ENCODE data around the gene APOBEC4.
"Not testable (repeated sequence)": the region's sequence is repeated elsewhere in the genome, so short reads cannot be mapped to it uniquely, and the experiment has no call there.

APOBEC4 gene

DNA sequence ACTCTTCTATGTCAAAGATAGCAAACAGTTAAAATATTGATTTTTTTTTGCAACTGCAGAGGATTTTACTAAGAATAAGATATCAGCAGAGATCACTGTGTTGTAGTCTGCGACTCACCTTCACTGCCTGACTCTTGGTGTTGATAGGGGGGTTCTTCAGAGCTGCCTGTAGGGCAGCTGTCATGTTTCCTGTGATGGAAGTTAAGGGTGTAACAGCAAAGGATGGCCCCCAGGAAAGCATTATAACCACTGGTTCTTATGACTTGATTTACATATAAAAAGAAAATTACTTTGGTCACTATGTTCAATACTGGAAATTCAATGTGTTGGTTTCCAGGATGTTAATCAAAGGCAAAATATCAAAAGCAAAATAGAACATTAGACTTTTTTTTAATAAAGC, 20.2 kb downstream of the APOBEC4 start:
- DNase-seq: no peak

DNA sequence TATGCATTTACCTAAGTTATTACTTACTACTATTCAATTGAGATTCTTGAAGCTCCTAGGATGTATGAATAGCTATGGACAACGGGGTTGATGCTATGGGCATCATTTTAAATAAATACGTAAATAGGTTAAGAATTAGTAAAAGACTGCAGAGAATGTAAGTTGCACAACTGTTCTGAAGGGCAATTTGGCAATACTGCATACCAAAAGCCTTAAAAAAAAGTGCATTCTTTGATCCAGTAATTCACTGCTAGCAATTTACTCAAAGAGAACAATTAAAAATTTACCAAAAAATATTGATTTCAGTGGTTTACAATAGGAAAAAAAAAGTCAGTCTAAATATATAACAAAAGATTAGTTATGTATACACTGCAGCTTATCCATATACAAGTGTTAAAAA, 21.0 kb downstream of the APOBEC4 start:
- DNase-seq: no peak

DNA sequence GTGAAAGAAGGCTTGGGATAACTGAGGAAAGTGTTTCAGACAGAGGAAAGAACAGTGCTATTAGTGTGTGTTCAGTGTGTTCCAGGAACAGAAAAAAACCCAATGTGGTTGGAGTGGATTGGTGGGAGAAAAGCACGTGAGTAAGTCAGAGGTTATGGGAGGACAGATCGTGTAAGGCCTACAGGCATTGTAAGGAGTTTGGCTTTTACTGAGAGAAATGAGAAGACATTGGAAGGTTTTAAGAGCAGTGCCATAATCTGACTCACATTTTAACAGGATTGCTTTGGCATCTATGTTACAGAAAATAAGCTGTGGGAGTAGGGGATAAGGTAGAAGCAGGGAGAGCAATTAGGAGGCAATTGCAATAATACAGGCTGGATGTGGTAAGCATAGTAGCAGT, 22.4 kb downstream of the APOBEC4 start:
- DNase-seq: no peak

DNA sequence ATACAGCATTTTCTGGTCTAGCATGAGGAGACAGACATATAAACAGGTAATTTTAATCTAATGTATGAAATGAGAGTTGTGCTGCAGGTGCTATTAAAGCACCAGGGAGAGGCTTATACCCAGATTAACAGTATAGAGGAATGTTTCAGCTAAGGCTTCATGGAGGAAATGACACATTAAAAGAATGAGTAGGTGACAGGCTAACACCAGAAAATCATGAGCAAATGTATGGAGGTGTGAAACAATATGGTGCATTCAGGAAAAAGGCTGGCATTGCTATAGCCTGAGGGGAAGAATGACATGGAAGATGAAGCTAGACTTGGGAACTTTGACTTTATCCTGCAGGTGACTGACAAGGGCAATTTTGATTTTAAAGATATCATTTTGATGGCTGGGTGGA, 24.6 kb downstream of the APOBEC4 start:
- DNase-seq: no peak

DNA sequence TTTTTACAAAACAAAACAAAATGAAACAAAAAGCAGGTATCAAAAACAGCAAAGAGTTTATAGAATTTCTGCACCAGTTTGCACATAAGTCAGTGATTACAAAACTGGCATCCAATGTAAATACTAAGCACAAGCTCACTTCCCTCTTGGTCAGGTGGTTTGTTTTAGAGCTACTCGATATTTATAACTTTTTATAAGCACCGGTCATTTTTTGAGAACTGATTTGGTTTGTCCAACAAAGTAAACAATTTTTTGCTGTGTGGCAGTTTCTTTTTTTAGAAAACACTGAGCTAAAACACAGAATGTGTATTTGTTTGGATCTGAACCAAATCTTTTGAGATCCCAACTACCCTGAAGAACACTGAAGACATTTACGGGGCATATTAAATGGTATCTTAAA, 26.9 kb downstream of the APOBEC4 start:
- DNase-seq: peak; percentile 70

GRCh38 chr1:183622884-183623785, 30.0 kb downstream of the APOBEC4 start:
- peak; percentile 74 for DNase-seq

GRCh38 chr1:183622013-183622412, 31.1 kb downstream of the APOBEC4 start:
- DNase-seq: peak; percentile 14

DNA sequence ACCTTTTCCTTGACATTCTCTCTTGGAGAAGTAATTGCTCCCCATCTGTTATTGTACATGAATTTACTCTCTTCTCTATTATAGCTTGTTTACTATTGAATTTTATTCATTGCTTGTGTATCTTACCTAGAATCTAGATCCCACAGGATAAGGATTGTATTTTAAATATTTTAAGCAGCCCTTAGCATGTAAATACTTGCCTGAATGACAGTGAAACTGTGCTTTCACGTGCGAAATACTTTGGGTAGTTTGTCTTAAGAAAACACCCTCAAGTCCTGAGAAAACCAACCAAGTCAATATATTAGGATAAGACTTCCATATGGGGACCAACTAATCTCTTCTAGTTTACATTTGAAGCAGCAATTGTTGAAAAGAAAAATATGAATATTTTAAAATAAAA, 32.8 kb downstream of the APOBEC4 start:
- no peak for DNase-seq

GRCh38 chr1:183619781-183620180, 33.3 kb downstream of the APOBEC4 start:
- no peak for DNase-seq

GRCh38 chr1:183618202-183618601, 34.9 kb downstream of the APOBEC4 start:
- DNase-seq: not testable (repeated sequence)

DNA sequence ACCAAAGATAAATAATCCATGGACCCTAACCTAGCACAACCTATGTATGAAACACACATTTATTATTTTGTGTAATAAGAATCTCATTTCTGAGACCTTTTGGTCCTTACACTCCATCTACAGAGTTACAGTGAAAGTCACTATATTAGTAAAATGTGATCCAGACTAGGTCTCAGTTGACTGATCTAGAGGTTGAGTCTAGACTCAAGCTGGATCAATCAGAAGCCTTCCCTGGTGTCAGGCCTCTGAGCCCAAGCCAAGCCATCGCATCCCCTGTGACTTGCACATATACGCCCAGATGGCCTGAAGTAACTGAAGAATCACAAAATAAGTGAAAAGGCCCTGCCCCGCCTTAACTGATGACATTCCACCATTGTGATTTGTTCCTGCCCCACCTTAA, 40.1 kb downstream of the APOBEC4 start:
- not testable (repeated sequence) for DNase-seq

DNA sequence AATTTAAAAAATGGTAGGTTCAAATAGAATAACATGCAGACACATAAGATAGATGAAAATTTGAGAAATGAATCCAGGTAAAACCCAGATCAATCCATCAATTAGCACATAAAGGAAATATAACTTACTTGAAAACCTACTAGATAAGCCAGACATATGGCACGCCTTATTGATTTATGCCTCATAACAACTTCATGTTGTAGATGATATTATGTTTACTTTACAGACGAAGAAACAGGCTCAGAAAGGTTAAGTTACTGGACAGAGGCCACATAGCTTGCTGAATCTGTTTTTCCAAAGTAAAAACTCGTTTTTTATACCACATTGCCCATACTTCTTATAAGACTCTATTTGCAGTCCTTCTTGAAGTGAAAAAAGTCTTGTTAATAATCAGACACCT, 40.7 kb downstream of the APOBEC4 start:
- DNase-seq: no peak

- no peak for DNase-seq
Measured at GRCh38 chr1:183611021-183611420, 42.1 kb downstream of the APOBEC4 start.

- DNase-seq: no peak
Measured at GRCh38 chr1:183609759-183610452, 43.2 kb downstream of the APOBEC4 start.

DNA sequence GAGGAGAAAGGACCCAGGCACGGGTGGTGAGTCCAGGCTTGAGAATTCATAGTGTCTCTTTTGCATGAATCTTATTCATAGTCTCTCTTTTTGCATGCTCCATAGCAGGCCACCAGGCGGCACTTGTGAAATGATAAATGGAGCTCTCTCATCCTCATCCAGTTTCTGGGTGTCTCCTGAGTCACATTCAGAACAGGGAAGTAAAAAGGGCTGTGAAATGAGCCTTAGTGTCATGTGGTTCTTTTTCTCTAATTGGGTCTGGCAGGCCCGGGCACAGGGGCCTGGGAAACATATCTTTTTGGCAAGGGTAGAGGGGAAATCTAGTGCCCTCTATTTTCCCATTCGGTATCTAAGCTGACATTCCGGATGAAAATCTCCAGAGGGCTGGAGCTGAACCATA, 43.8 kb downstream of the APOBEC4 start:
- peak; percentile 69 for DNase-seq

- DNase-seq: no peak
Measured at GRCh38 chr1:183607322-183607980, 45.7 kb downstream of the APOBEC4 start.

DNA sequence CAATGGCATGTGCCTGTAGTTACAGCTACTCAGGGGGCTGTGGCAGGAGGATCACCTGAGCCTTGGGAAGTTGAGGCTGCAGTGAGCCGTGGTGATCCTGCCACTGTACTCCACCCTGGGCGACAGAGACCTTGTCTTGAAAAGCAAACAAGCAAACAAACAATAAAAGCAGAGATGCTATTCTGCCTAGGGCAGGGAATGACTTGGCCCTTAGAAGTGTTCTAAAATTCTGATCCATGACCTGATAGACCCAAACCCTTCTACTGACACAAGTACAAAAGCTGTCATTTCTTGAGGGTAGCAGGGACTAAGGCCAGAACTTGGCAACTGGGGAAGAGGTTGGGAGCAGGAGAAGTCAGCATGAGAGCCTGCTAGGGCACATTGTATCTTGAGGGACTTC, 47.2 kb downstream of the APOBEC4 start:
- no peak for DNase-seq

DNA sequence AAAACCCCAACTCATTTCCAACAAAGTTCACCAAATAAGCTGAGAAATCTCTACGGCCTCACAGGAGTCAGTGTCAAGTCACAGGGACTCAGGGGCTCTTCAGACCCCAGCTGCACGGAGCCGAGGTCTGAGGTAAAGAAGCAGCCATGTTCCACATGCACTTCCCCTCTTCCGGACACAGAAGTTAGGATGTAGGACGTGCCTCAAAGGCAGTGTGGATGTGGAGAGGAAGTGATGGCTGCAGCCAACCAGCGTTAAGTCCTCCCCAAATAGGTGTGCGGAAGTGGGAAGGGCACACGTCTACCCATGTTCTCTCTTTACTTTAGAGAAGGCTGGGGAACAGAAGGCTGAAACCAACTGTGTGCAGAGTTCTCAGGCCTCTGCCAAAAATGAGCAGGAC, 48.3 kb downstream of the APOBEC4 start:
- no peak for DNase-seq

- peak; percentile 17 for DNase-seq
Measured at GRCh38 chr1:183604038-183604808, 48.9 kb downstream of the APOBEC4 start.

DNA sequence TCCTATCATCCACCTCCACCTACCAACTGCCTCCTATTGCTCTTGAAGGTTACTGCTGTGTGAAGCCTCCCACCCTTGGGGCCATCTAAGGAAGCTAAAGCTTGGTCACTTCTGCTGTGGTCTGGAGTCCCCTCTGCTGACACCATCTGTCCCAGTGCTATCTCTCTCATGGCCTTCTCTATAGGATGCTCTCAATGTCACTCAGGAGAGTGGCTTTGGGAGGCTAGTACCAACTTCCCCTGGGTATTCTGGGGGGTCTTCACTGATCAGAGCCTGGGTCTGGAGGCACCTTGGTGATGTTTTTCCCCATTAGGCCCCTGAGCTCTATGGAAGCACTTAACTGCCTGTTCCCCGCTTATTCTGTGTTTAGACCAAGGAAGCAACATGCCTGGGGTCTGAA, 50.6 kb downstream of the APOBEC4 start:
- no peak for DNase-seq

DNA sequence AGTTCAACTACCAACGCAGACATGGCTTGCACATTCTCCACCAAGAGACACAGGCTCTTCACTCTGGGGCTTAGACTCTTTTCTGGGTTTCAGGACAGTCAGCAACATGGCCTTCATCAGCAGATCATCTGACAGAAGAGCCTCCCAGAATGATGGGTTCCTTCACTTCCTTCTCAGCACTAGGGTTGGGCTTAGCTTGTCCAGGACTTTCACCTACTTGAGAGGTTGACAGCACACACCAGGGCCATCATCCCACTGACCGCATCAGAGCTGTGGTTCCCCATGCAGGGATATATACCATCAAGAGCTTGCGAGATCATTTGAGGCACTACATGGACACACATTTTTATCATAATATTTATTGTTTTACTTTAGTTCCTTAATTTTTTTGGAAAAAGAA, 52.5 kb downstream of the APOBEC4 start:
- DNase-seq: no peak

- no peak for DNase-seq
Measured at GRCh38 chr1:183600136-183600535, 53.0 kb downstream of the APOBEC4 start.

GRCh38 chr1:183598386-183598785, 54.7 kb downstream of the APOBEC4 start:
- DNase-seq: peak; percentile 37

Measured in RPMI8226 (cell line).